Ramos (cell line): ENCODE measurements around the gene TCAF1.

Source experiments
- in situ Hi-C: fragments of 300-500 bp; cut with MboI; formaldehyde crosslinking; loops from one replicate; pipeline ENCODE4 v1.14.3; 2022; ENCODE audit warnings: low sequenced_read_pairs; ENCODE audit not compliant: unreplicated experiment

Gene TCAF1, protein sequence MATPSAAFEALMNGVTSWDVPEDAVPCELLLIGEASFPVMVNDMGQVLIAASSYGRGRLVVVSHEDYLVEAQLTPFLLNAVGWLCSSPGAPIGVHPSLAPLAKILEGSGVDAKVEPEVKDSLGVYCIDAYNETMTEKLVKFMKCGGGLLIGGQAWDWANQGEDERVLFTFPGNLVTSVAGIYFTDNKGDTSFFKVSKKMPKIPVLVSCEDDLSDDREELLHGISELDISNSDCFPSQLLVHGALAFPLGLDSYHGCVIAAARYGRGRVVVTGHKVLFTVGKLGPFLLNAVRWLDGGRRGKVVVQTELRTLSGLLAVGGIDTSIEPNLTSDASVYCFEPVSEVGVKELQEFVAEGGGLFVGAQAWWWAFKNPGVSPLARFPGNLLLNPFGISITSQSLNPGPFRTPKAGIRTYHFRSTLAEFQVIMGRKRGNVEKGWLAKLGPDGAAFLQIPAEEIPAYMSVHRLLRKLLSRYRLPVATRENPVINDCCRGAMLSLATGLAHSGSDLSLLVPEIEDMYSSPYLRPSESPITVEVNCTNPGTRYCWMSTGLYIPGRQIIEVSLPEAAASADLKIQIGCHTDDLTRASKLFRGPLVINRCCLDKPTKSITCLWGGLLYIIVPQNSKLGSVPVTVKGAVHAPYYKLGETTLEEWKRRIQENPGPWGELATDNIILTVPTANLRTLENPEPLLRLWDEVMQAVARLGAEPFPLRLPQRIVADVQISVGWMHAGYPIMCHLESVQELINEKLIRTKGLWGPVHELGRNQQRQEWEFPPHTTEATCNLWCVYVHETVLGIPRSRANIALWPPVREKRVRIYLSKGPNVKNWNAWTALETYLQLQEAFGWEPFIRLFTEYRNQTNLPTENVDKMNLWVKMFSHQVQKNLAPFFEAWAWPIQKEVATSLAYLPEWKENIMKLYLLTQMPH

GRCh38 chr7:143901668-143902331 is at the start of gene TCAF1:
TSS of gene TCAF1 (minus strand) at chr7:143902176. CDS start at chr7:143876608, 25,568 bp downstream.
- in situ Hi-C loops, result no loop called here

- in situ Hi-C loops, result no loop called here
Observed at GRCh38 chr7:143948733-143949132, 46.8 kb upstream of the TCAF1 start.

DNA sequence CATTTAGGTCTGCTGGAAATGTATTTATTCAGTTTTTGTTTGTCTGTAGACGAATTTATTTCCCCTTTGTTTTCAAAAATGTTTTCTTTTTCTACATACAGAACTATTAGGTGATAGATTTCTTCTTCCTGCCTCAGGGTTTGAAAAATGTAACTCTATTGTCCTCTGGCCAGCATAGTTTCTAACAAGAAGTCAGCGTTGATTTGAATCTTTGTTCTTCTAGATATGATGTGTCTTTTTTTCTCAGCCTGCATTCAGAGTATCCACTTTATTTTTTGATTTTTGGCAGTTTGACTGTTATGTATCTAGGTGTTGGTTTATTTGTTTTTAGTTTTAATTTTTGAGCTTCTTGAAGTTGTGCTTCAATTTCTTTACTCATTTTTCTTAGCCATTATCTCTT is 45.1 kb upstream of the TCAF1 start:
- in situ Hi-C loops, result no loop called here

GRCh38 chr7:143945423-143945822 is 43.4 kb upstream of the TCAF1 start:
- in situ Hi-C loops, result no loop called here

- in situ Hi-C loops, result no loop called here
Observed at GRCh38 chr7:143938379-143939243, 36.6 kb upstream of the TCAF1 start.

- in situ Hi-C loops, result no loop called here
Observed at GRCh38 chr7:143936087-143937009, 34.4 kb upstream of the TCAF1 start.

DNA sequence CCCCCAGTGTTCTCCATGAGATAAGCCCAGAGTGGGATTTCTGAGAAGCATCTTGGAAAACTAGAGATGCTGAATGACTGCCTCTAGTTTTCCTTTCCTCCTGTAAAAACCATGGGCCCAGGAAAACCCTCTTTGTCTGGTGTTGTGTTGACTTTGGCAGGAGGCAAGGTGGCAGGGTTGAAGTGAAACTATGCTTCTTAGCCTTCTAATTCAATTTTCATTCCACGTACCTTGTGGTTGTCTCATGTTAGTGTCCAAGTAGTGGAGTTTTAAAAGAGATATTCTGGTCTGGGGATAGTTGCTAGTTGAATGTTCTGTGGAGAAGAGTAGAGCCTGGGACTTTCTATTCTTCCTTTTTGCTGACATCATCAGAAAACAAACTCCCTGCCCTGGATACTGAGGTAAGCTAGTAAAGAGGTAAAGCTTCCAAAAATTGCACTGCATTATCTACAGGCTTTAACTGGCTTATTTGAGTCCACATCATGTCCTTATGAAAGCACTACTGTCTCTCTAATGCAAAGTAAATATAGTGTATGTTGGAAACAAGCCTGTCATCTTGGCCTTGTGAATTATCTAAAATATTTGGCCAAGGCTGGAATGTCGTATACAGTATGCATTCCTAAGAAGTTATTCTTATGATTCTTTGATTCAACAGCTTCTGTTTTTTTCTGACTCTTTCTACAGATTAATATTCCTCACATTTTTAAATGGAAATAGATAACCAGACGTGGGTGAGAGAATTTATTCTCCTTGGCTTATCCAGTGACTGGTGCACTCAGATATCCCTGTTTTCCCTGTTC is 32.8 kb upstream of the TCAF1 start, which contains the start of gene OR2F2:
OR2F2 (plus strand) TSS at position 708 of the 800 bp plus-strand sequence; CDS start at position 708, 0 bp downstream.
- in situ Hi-C loops, result no loop called here

DNA sequence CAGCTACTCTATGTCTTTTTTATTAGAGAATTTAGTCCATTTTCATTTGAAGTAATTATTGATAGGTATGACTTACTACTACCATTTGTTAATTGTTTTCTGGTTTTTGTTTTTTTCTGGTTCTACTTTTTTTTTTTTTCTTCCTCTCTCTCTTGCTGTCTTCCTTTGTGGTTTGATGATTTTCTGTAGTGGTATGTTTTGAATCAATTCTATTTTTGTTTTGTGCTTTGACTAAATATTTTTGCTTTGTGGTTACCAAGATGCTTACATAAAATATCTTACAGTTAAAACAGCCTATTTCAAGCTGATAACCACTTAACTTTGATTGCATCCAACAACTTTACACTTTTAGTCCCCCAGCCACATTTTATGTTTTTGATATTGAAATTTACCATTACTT is 29.8 kb upstream of the TCAF1 start:
- in situ Hi-C loops, result no loop called here

- in situ Hi-C loops, result no loop called here
Observed at GRCh38 chr7:143929224-143929920, 27.4 kb upstream of the TCAF1 start.

GRCh38 chr7:143924851-143925250 is 22.9 kb upstream of the TCAF1 start:
- in situ Hi-C loops, result no loop called here

GRCh38 chr7:143914938-143915652 is 13.1 kb upstream of the TCAF1 start:
- in situ Hi-C loops, result no loop called here

DNA sequence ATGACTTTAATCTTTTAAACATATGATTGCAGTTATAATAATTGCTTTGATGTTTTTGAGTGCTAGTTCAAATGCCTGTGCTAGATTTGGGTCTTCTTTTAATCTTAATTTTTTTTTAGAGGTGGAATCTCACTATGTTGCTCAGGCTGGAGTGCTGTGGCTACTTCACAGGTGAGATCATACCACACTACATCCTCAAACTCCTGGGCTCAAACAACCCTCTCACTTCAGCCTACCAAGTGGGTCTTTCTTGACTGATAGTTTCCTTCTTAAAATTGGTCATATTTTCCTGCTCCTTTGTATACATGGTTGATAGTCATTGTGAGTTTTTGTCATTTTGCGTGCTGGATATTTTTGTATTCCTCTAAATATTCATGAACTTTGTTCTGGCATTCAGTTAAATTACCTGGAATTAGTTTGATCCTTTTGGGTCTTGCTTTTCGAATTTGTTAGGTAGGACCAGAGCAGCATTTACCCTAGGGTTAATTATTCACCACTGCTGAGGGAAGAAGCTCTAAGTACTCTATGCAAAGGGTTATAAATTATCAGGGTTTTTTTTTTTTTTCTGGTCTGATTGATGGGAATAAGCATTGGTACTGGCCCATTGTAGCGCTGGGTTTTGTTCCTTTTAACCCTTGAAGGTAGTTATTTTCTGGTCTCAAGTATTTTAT is 12.1 kb upstream of the TCAF1 start:
- in situ Hi-C loops, result no loop called here

- in situ Hi-C loops, result no loop called here
Observed at GRCh38 chr7:143910473-143911248, 8.7 kb upstream of the TCAF1 start.

DNA sequence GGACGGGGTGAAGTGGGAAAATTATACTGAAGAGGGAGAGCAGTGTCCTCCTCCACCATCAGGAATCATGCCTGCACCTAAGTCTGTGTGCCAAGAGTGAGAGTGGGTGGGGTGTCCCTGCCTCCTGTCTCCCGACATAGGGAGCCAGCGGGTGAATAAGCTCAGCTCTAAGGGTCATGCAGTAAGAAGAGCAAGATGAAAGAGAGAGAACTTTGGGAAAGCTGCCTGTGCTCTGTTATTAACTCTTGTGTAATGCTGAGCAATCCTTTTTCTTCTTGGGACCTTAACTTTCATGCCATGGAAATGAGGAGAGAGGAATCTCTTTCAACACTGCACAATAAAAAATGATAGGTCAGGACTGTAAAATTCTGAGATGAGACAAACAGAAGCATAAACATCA is 7.9 kb upstream of the TCAF1 start:
- in situ Hi-C loops, result no loop called here

- in situ Hi-C loops, result no loop called here
Observed at GRCh38 chr7:143908120-143908519, 6.1 kb upstream of the TCAF1 start.
